ENCODE measurements around the gene RASGRF2. TPM values are rescaled to one million over a fixed set of nuclear protein-coding genes. Genes with fewer than 3 reads are reported as not detected.
"Not testable (repeated sequence)": the region's sequence is repeated elsewhere in the genome, so short reads cannot be mapped to it uniquely, and the experiment has no call there.

The RASGRF2 gene
- total RNA-seq, 1 donor from 2014 or later, result 0.92 TPM

- Mint-ChIP-seq H3K4me1 (ENCODE audit: low read depth) (no peaks in the 10 kb centered on the region), H3K4me3 (ENCODE audit: unreplicated experiment) (no peak overlapping the region), H3K9me3 (ENCODE audit: low read depth) (peaks cover 11% of the 10 kb centered on the region), H3K36me3 (ENCODE audit: low read depth) (no peaks in the 10 kb centered on the region), H3K27ac (ENCODE audit: unreplicated experiment) (no peak overlapping the region), H3K27me3 (ENCODE audit: low read depth) (peaks cover 33% of the 10 kb centered on the region)
- no peak for TF ChIP-seq CTCF (IDR thresholded peaks at IDR 0.05)
- DNase-seq (ENCODE audit: low spot score), result no peak
Measured at GRCh38 chr5:81052325-81052724, 92.2 kb downstream of the RASGRF2 start.

GRCh38 chr5:81053282-81053681 is 93.1 kb downstream of the RASGRF2 start:
- H3K27me3 Mint-ChIP-seq (ENCODE audit: low read depth), result peaks cover 26% of the 10 kb centered on the region
- peaks cover 11% of the 10 kb centered on the region for H3K9me3 Mint-ChIP-seq (ENCODE audit: low read depth)
- DNase-seq (ENCODE audit: low spot score); H3K4me3 Mint-ChIP-seq (ENCODE audit: unreplicated experiment); H3K36me3 Mint-ChIP-seq (ENCODE audit: low read depth); H3K4me1 Mint-ChIP-seq (ENCODE audit: low read depth); H3K27ac Mint-ChIP-seq (ENCODE audit: unreplicated experiment): not testable (repeated sequence)

- no peaks in the 10 kb centered on the region for H3K36me3 Mint-ChIP-seq (ENCODE audit: low read depth)
- H3K4me3 Mint-ChIP-seq (ENCODE audit: unreplicated experiment), result no peak overlapping the region
- no peak overlapping the region for H3K27ac Mint-ChIP-seq (ENCODE audit: unreplicated experiment)
- H3K9me3 Mint-ChIP-seq (ENCODE audit: low read depth), result peaks cover 6% of the 10 kb centered on the region
- DNase-seq (ENCODE audit: low spot score), result no peak
- H3K27me3 Mint-ChIP-seq (ENCODE audit: low read depth), result peaks cover 6% of the 10 kb centered on the region
- no peaks in the 10 kb centered on the region for H3K4me1 Mint-ChIP-seq (ENCODE audit: low read depth)
- TF ChIP-seq CTCF (IDR thresholded peaks at IDR 0.05), result no peak
Measured at GRCh38 chr5:81058121-81058520, 98.0 kb downstream of the RASGRF2 start.

GRCh38 chr5:81065492-81065891 is 105.3 kb downstream of the RASGRF2 start:
- Mint-ChIP-seq H3K4me3 (ENCODE audit: unreplicated experiment) (no peak overlapping the region), H3K4me1 (ENCODE audit: low read depth) (no peaks in the 10 kb centered on the region), H3K9me3 (ENCODE audit: low read depth) (peaks cover 6% of the 10 kb centered on the region), H3K36me3 (ENCODE audit: low read depth) (no peaks in the 10 kb centered on the region), H3K27me3 (ENCODE audit: low read depth) (peaks cover 2% of the 10 kb centered on the region), H3K27ac (ENCODE audit: unreplicated experiment) (no peak overlapping the region)
- no peak for DNase-seq (ENCODE audit: low spot score)
- TF ChIP-seq CTCF (IDR thresholded peaks at IDR 0.05), result no peak

GRCh38 chr5:81066102-81066501 is 105.9 kb downstream of the RASGRF2 start:
- no peaks in the 10 kb centered on the region for H3K4me1 Mint-ChIP-seq (ENCODE audit: low read depth)
- peaks cover 2% of the 10 kb centered on the region for H3K27me3 Mint-ChIP-seq (ENCODE audit: low read depth)
- no peak overlapping the region for H3K4me3 Mint-ChIP-seq (ENCODE audit: unreplicated experiment)
- TF ChIP-seq CTCF (IDR thresholded peaks at IDR 0.05), result no peak
- no peak for DNase-seq (ENCODE audit: low spot score)
- peaks cover 6% of the 10 kb centered on the region for H3K9me3 Mint-ChIP-seq (ENCODE audit: low read depth)
- H3K36me3 Mint-ChIP-seq (ENCODE audit: low read depth), result no peaks in the 10 kb centered on the region
- H3K27ac Mint-ChIP-seq (ENCODE audit: unreplicated experiment), result no peak overlapping the region

- Mint-ChIP-seq H3K36me3 (ENCODE audit: low read depth) (no peaks in the 10 kb centered on the region), H3K27ac (ENCODE audit: unreplicated experiment) (no peak overlapping the region), H3K4me1 (ENCODE audit: low read depth) (no peaks in the 10 kb centered on the region), H3K27me3 (ENCODE audit: low read depth) (peaks cover 2% of the 10 kb centered on the region), H3K9me3 (ENCODE audit: low read depth) (peaks cover 6% of the 10 kb centered on the region), H3K4me3 (ENCODE audit: unreplicated experiment) (no peak overlapping the region)
- no peak for TF ChIP-seq CTCF (IDR thresholded peaks at IDR 0.05)
- DNase-seq (ENCODE audit: low spot score), result no peak
Measured at GRCh38 chr5:81067406-81067805, 107.2 kb downstream of the RASGRF2 start.
